Measurements from ENCODE around the gene CRY2.
"Not testable (repeated sequence)": the region's sequence is repeated elsewhere in the genome, so short reads cannot be mapped to it uniquely, and the experiment has no call there.

The CRY2 gene

GRCh38 chr11:45901626-45902025 is 54.4 kb downstream of the CRY2 start:
- Histone ChIP-seq H3K27me3 (ENCODE audit: control insufficient read depth, insufficient read depth, low read length) (peaks cover 24% of the 10 kb centered on the region), H3K9ac (ENCODE audit: low read length) (no peak overlapping the region), H3K9me3 (ENCODE audit: control insufficient read depth, low read length) (no peaks in the 10 kb centered on the region), H3K4me3 (ENCODE audit: low read length) (no peak overlapping the region), H3K36me3 (ENCODE audit: control insufficient read depth, insufficient read depth, low read length) (no peaks in the 10 kb centered on the region), H3K4me1 (ENCODE audit: control insufficient read depth, insufficient read depth, low read length) (peaks cover 24% of the 10 kb centered on the region)

GRCh38 chr11:45902452-45903380 is 55.4 kb downstream of the CRY2 start:
- H3K27me3 ChIP-seq (ENCODE audit: control insufficient read depth, insufficient read depth, low read length) = peaks cover 20% of the 10 kb centered on the region
- H3K4me1 ChIP-seq (ENCODE audit: control insufficient read depth, insufficient read depth, low read length) = peaks cover 24% of the 10 kb centered on the region
- no peaks in the 10 kb centered on the region for H3K36me3 ChIP-seq (ENCODE audit: control insufficient read depth, insufficient read depth, low read length)
- H3K4me3 ChIP-seq (ENCODE audit: low read length) = no peak overlapping the region
- H3K9me3 ChIP-seq (ENCODE audit: control insufficient read depth, low read length) = no peaks in the 10 kb centered on the region
- no peak overlapping the region for H3K9ac ChIP-seq (ENCODE audit: low read length)

DNA sequence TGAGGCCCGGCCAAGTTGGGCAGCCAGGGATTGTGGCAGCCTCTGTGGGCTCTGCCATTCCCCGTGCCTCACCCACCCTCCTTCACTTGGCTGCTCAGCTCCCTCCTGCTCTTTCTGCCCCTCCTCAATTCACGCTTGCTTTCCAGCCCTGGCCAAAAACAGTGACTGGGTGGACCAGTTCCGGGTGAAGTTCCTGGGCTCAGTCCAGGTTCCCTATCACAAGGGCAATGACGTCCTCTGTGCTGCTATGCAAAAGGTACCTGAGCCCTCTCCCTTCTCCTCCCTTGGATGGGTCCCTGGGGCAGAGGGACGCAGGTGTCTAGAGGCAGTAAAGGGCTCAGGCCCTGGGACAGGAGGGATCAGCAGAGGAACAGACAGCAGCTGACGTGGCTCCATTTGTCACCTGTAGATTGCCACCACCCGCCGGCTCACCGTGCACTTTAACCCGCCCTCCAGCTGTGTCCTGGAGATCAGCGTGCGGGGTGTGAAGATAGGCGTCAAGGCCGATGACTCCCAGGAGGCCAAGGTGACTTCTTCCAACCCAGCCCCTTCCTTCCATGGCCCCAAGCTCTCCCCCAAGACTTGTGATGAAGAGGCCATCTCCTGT is 57.1 kb downstream of the CRY2 start:
- no peaks in the 10 kb centered on the region for H3K36me3 ChIP-seq (ENCODE audit: control insufficient read depth, insufficient read depth, low read length)
- H3K4me1 ChIP-seq (ENCODE audit: control insufficient read depth, insufficient read depth, low read length) = peaks cover 18% of the 10 kb centered on the region
- H3K9me3 ChIP-seq (ENCODE audit: control insufficient read depth, low read length) = no peaks in the 10 kb centered on the region
- H3K4me3 ChIP-seq (ENCODE audit: low read length) = no peak overlapping the region
- H3K9ac ChIP-seq (ENCODE audit: low read length) = no peak overlapping the region
- H3K27me3 ChIP-seq (ENCODE audit: control insufficient read depth, insufficient read depth, low read length) = peaks cover 12% of the 10 kb centered on the region

GRCh38 chr11:45905095-45905494 is 57.8 kb downstream of the CRY2 start:
- Histone ChIP-seq H3K27me3 (ENCODE audit: control insufficient read depth, insufficient read depth, low read length) (peaks cover 11% of the 10 kb centered on the region), H3K9ac (ENCODE audit: low read length) (no peak overlapping the region), H3K9me3 (ENCODE audit: control insufficient read depth, low read length) (no peaks in the 10 kb centered on the region), H3K4me3 (ENCODE audit: low read length) (no peak overlapping the region), H3K4me1 (ENCODE audit: control insufficient read depth, insufficient read depth, low read length) (peaks cover 17% of the 10 kb centered on the region), H3K36me3 (ENCODE audit: control insufficient read depth, insufficient read depth, low read length) (no peaks in the 10 kb centered on the region)

DNA sequence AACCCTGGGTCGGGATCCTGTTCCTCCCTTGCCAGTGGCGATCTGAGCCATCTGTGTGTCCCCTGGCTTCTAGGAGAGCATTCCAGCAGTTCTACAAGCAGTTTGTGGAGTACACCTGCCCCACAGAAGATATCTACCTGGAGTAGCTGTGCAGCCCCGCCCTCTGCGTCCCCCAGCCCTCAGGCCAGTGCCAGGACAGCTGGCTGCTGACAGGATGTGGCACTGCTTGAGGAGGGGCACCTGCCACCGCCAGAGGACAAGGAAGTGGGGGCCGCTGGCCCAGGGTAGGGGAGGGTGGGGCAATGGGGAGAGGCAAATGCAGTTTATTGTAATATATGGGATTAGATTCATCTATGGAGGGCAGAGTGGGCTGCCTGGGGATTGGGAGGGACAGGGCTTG is 58.3 kb downstream of the CRY2 start:
- H3K4me3 ChIP-seq (ENCODE audit: low read length); H3K9me3 ChIP-seq (ENCODE audit: control insufficient read depth, low read length); H3K27me3 ChIP-seq (ENCODE audit: control insufficient read depth, insufficient read depth, low read length); H3K36me3 ChIP-seq (ENCODE audit: control insufficient read depth, insufficient read depth, low read length); H3K9ac ChIP-seq (ENCODE audit: low read length): not testable (repeated sequence)
- H3K4me1 ChIP-seq (ENCODE audit: control insufficient read depth, insufficient read depth, low read length) = peaks cover 17% of the 10 kb centered on the region

DNA sequence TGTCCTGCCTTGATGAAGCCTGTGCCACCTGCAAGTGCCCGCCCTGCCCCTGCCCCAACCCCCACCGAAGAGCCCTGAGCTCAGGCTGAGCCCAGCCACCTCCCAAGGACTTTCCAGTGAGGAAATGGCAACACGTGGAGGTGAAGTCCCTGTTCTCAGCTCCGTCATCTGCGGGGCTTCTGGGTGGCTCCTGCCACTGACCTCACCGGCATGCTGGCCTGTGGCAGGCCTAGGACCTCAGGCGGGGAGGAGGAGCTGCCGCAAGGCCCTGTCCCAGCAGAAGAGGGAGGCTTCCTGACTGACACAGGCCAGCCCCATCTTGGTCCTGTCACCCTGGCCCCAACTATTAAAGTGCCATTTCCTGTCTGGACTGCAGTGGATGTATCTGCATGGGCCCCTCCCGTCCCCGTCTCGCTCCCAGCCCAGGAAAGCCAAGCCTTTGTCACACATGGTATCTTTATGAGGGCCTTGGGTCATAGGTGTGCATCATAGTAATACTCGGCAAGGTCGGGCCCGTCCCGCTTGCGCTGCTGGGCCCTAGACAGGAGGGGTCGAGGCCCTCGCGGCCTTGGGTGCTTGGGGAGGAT is 58.9 kb downstream of the CRY2 start:
- H3K9ac ChIP-seq (ENCODE audit: low read length) = no peak overlapping the region
- H3K4me1 ChIP-seq (ENCODE audit: control insufficient read depth, insufficient read depth, low read length) = peaks cover 17% of the 10 kb centered on the region
- peaks cover 2% of the 10 kb centered on the region for H3K27me3 ChIP-seq (ENCODE audit: control insufficient read depth, insufficient read depth, low read length)
- no peaks in the 10 kb centered on the region for H3K9me3 ChIP-seq (ENCODE audit: control insufficient read depth, low read length)
- no peaks in the 10 kb centered on the region for H3K36me3 ChIP-seq (ENCODE audit: control insufficient read depth, insufficient read depth, low read length)
- H3K4me3 ChIP-seq (ENCODE audit: low read length) = no peak overlapping the region

DNA sequence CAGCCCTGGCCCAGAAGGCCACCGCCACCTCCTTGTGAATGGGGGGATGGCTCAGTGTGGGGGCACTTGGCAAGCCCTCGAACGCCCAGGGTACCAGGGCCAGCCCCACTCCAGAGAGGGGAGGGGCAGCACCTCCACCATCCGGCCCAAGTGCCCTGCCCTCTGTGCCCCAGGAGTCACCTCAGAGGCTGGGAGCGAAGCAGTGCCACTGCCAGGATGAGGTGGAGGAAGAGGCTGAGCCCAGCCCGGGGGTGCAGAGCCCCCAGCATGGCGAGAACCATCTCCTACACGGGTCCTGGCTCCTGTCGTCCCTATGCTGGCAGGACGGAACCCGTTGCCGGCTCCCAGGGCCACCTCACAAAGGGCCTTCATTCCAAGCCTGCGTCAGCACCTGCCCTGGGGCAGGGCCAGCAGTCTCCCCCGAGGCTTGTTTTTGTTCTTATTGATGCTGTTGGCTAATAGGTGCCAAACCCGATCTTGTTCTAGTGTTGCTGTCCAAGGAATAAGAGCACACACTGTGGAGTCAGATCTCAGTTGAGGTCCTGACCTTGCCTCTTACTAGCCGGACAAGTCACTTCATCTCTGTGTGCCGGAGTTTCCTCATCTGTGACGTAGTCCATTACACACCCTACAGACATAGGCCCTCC is 59.8 kb downstream of the CRY2 start, which contains the start of gene FREY1:
Gene FREY1 (minus strand): TSS at position 307 of the 647 bp plus-strand sequence. CDS start 26 bp downstream, at position 281.
- Histone ChIP-seq H3K36me3 (ENCODE audit: control insufficient read depth, insufficient read depth, low read length) (no peaks in the 10 kb centered on the region), H3K4me3 (ENCODE audit: low read length) (no peak within 1 kb of the TSS), H3K9me3 (ENCODE audit: control insufficient read depth, low read length) (no peaks in the 10 kb centered on the region), H3K27me3 (ENCODE audit: control insufficient read depth, insufficient read depth, low read length) (no peaks in the 10 kb centered on the region), H3K9ac (ENCODE audit: low read length) (no peak within 1 kb of the TSS), H3K4me1 (ENCODE audit: control insufficient read depth, insufficient read depth, low read length) (peaks cover 17% of the 10 kb centered on the region)

DNA sequence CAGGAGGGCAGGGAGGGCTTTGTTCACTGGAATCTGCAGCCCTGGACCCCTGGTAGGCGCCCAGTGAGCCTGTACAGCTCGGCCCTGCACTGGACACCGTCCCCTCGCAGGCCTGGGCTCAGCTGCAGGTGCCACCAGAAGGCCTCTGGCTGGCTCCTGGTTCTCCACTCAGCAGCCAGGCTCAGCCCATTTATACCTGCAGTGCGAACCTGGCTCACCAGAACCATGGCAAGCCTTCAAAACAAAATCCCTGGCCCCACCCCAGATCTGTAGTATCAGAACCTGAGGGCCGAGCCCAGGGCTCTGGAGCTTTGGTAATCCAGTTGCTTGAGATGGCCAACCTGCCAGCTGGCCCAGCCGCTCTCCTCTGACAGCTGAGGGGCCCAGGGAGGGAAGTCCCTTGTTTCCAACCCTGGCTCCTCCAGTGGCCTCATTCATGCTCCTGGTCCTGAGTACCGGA is 60.7 kb downstream of the CRY2 start:
- H3K9me3 ChIP-seq (ENCODE audit: control insufficient read depth, low read length) = no peaks in the 10 kb centered on the region
- no peak overlapping the region for H3K9ac ChIP-seq (ENCODE audit: low read length)
- H3K36me3 ChIP-seq (ENCODE audit: control insufficient read depth, insufficient read depth, low read length) = no peaks in the 10 kb centered on the region
- no peaks in the 10 kb centered on the region for H3K27me3 ChIP-seq (ENCODE audit: control insufficient read depth, insufficient read depth, low read length)
- H3K4me3 ChIP-seq (ENCODE audit: low read length) = no peak overlapping the region
- peaks cover 17% of the 10 kb centered on the region for H3K4me1 ChIP-seq (ENCODE audit: control insufficient read depth, insufficient read depth, low read length)

DNA sequence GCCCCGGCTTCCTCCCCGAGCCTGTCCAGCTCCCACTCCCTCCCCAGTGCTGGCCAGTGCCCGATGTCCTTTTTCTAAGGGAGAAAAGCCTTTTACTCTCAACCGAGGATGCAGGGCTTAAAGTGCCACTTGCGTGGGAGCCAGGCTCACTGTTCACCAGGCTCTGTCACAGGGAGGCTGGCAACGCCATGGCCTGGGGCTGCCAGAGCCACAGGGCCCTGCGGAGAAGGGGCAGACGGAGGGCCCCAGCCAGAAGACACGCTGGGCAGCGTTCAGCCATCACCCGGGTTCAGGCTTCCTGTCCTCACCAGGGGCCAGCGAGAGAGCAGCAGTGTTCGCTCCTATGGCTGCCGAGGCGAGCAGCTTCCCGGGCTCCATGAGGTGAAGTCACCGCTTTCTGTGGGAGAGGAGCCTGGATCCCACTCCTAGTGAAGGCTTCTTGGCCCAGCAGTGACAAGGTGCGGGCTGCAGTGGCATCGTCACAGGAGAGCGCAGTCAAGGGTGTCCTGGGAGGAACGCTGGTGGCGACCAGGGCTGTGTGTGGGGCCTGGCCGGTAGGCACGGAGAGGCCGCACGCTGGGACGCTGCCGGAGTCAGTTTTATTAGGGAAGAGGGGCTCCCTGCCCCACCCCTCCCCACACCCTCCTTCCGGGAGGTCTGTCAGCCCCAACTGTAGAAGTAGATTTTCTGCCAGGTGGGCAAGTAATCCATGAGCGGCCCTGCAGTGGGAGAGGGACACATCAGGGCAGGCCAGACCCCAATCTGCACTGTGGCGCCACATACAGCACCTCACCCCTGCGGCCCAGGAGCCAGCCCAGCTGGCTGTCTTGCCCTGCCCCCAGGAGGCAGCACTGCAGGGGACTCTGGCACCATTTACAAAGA is 62.6 kb downstream of the CRY2 start:
- H3K36me3 ChIP-seq (ENCODE audit: control insufficient read depth, insufficient read depth, low read length) = peaks cover under 1% of the 10 kb centered on the region
- H3K27me3 ChIP-seq (ENCODE audit: control insufficient read depth, insufficient read depth, low read length) = no peaks in the 10 kb centered on the region
- no peak overlapping the region for H3K4me3 ChIP-seq (ENCODE audit: low read length)
- no peaks in the 10 kb centered on the region for H3K9me3 ChIP-seq (ENCODE audit: control insufficient read depth, low read length)
- H3K9ac ChIP-seq (ENCODE audit: low read length) = no peak overlapping the region
- peaks cover 8% of the 10 kb centered on the region for H3K4me1 ChIP-seq (ENCODE audit: control insufficient read depth, insufficient read depth, low read length)

GRCh38 chr11:45910623-45911022 is 63.3 kb downstream of the CRY2 start:
- Histone ChIP-seq H3K9ac (ENCODE audit: low read length) (no peak overlapping the region), H3K4me1 (ENCODE audit: control insufficient read depth, insufficient read depth, low read length) (peaks cover 3% of the 10 kb centered on the region), H3K27me3 (ENCODE audit: control insufficient read depth, insufficient read depth, low read length) (no peaks in the 10 kb centered on the region), H3K4me3 (ENCODE audit: low read length) (no peak overlapping the region), H3K9me3 (ENCODE audit: control insufficient read depth, low read length) (no peaks in the 10 kb centered on the region), H3K36me3 (ENCODE audit: control insufficient read depth, insufficient read depth, low read length) (peaks cover 6% of the 10 kb centered on the region)

DNA sequence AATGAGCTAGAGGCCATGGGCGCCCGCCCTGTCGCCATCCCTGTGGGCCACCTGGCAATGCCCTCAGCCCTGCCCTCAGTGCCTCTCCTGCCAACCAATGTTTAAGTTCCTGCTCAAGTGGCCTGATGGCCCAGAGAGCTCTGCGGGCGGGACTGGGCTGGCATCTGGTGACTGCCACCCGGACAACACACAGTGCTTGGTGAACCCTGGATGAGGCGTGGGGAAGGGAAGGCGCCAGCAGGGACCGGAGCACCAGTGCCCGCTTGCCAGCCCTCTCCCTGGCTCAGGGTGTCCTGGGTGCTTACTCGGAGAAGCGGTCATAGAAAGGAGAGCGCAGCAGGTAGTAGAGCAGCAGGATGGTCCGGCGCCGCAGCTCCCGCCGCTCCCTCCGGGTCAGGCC is 66.2 kb downstream of the CRY2 start:
- Histone ChIP-seq H3K36me3 (ENCODE audit: control insufficient read depth, insufficient read depth, low read length) (peaks cover 6% of the 10 kb centered on the region), H3K27me3 (ENCODE audit: control insufficient read depth, insufficient read depth, low read length) (no peaks in the 10 kb centered on the region), H3K4me3 (ENCODE audit: low read length) (no peak overlapping the region), H3K9ac (ENCODE audit: low read length) (no peak overlapping the region), H3K4me1 (ENCODE audit: control insufficient read depth, insufficient read depth, low read length) (no peaks in the 10 kb centered on the region), H3K9me3 (ENCODE audit: control insufficient read depth, low read length) (no peaks in the 10 kb centered on the region)

Measured in mucosa of stomach (tissue), 1 donor.